Activated CD8-positive, alpha-beta T cell treated with anti-CD3 and anti-CD28 coated beads for 36 hours (primary cell): ENCODE measurements around the gene ERC2. TPM values are rescaled to one million over a fixed set of nuclear protein-coding genes. Genes with fewer than 3 reads are reported as not detected.

ENCODE experiments used
- ATAC-seq: fragments of 200-7000 bp; cut with Tn5 transposase; one replicate; pipeline ENCODE4 v1.10.0; 2021; ENCODE audit warnings: mild to moderate bottlenecking, moderate library complexity
- CTCF ChIA-PET: fragments of 350-600 bp; sonication (Branson Sonifier 250); formaldehyde crosslinking; loops from one replicate; lab custom pipeline; 2021; ENCODE audit warnings: antibody characterized with exemption; lab: Charles Lee
- POLR2A ChIA-PET: fragments of 350-600 bp; sonication (Branson Sonifier 250); formaldehyde crosslinking; loops from one replicate; lab custom pipeline; 2021; ENCODE audit warnings: antibody characterized with exemption; lab: Charles Lee
- DNase-seq: peaks from one replicate; pipeline ENCODE4 v3.0.0-alpha.2; 2020
- H3K27ac Mint-ChIP-seq: one replicate; pipeline ENCODE4 v1.8.0; 2021; ENCODE audit warnings: mild to moderate bottlenecking, mixed read lengths
- H3K27me3 Mint-ChIP-seq: one replicate; pipeline ENCODE4 v1.8.0; 2021; ENCODE audit warnings: mixed read lengths
- H3K36me3 Mint-ChIP-seq: one replicate; pipeline ENCODE4 v1.8.0; 2021; ENCODE audit warnings: low read depth, mixed read lengths
- H3K4me1 Mint-ChIP-seq: one replicate; pipeline ENCODE4 v1.8.0; 2021; ENCODE audit warnings: low read depth, mixed read lengths
- H3K4me3 Mint-ChIP-seq: one replicate; pipeline ENCODE4 v1.8.0; 2021; ENCODE audit warnings: mild to moderate bottlenecking, moderate library complexity, mixed read lengths
- H3K9me3 Mint-ChIP-seq: one replicate; pipeline ENCODE4 v1.8.0; 2021; ENCODE audit warnings: mixed read lengths
- CTCF ChIP-seq: fragments of 200-600 bp; IDR thresholded peaks from one replicate; pipeline ENCODE4 v1.8.0; 2022; ENCODE audit warnings: antibody characterized with exemption, mild to moderate bottlenecking
- intact Hi-C: fragments of 100-400 bp; cut with micrococcal nuclease; formaldehyde crosslinking; loops from one replicate; pipeline ENCODE4 v1.10.0; 2022
- total RNA-seq, 2 experiments: library from RNA; stranded (reverse); gene quantifications; one replicate each; pipeline ENCODE4 v1.2.3, GENCODE V29; 2021

ERC2 gene
- total RNA-seq, 2 experiments from 2014 or later: 0.18 to 0.52 TPM

GRCh38 chr3:56183529-56183928, 284.7 kb downstream of the ERC2 start:
- DNase-seq: no peak
- no peak for ATAC-seq
- no peaks in the 10 kb centered on the region for H3K36me3 Mint-ChIP-seq
- no peaks in the 10 kb centered on the region for H3K9me3 Mint-ChIP-seq
- POLR2A ChIA-PET: no interaction called here
- H3K27ac Mint-ChIP-seq: no peak overlapping the region
- no peak for TF ChIP-seq CTCF
- intact Hi-C loops: no loop called here
- CTCF ChIA-PET: no interaction called here
- H3K4me3 Mint-ChIP-seq: no peak overlapping the region
- no peaks in the 10 kb centered on the region for H3K4me1 Mint-ChIP-seq
- peaks cover 1% of the 10 kb centered on the region for H3K27me3 Mint-ChIP-seq

- POLR2A ChIA-PET: no interaction called here
- TF ChIP-seq CTCF: no peak
- no peaks in the 10 kb centered on the region for H3K4me1 Mint-ChIP-seq
- no peaks in the 10 kb centered on the region for H3K36me3 Mint-ChIP-seq
- no peaks in the 10 kb centered on the region for H3K9me3 Mint-ChIP-seq
- no peak for DNase-seq
- no peak overlapping the region for H3K27ac Mint-ChIP-seq
- CTCF ChIA-PET: no interaction called here
- no peak overlapping the region for H3K4me3 Mint-ChIP-seq
- no peak for ATAC-seq
- intact Hi-C loops: no loop called here
- H3K27me3 Mint-ChIP-seq: no peaks in the 10 kb centered on the region
Observed at GRCh38 chr3:56180433-56180832, 287.8 kb downstream of the ERC2 start.

GRCh38 chr3:56173601-56174000, 294.7 kb downstream of the ERC2 start:
- no peak for ATAC-seq
- H3K27me3 Mint-ChIP-seq: peaks cover 5% of the 10 kb centered on the region
- intact Hi-C loops: no loop called here

GRCh38 chr3:56164436-56164835, 303.8 kb downstream of the ERC2 start:
- peaks cover 9% of the 10 kb centered on the region for H3K9me3 Mint-ChIP-seq
- ChIA-PET POLR2A (no interaction called here), CTCF (interaction anchor here (1.1 kb wide), 1 partner anchor 87 kb away, joined by 3 read pairs; no protein-coding TSS in a partner anchor)
- DNase-seq: no peak
- no peaks in the 10 kb centered on the region for H3K36me3 Mint-ChIP-seq
- no peak overlapping the region for H3K4me3 Mint-ChIP-seq
- no peak for TF ChIP-seq CTCF
- no peaks in the 10 kb centered on the region for H3K4me1 Mint-ChIP-seq
- no peak for ATAC-seq
- intact Hi-C loops: no loop called here
- no peak overlapping the region for H3K27ac Mint-ChIP-seq
- H3K27me3 Mint-ChIP-seq: peaks cover 4% of the 10 kb centered on the region

More at GRCh38 chr3:56173601-56174000, 294.7 kb downstream of the ERC2 start:
- Mint-ChIP-seq H3K36me3 (no peaks in the 10 kb centered on the region), H3K27ac (no peak overlapping the region), H3K4me3 (no peak overlapping the region), H3K9me3 (no peaks in the 10 kb centered on the region), H3K4me1 (no peaks in the 10 kb centered on the region)
- POLR2A ChIA-PET: no interaction called here
- CTCF ChIA-PET: interaction anchor here (0.6 kb wide), 1 partner anchor 221 kb away, joined by 3 read pairs; no protein-coding TSS in a partner anchor
- TF ChIP-seq CTCF: no peak
- no peak for DNase-seq

GRCh38 chr3:56157693-56158362, 310.4 kb downstream of the ERC2 start:
- Mint-ChIP-seq H3K27me3 (no peaks in the 10 kb centered on the region), H3K27ac (no peak overlapping the region), H3K9me3 (peaks cover 9% of the 10 kb centered on the region), H3K36me3 (no peaks in the 10 kb centered on the region), H3K4me3 (no peak overlapping the region), H3K4me1 (no peaks in the 10 kb centered on the region)
- ChIA-PET POLR2A (no interaction called here), CTCF (no interaction called here)
- intact Hi-C loops: no loop called here
- no peak for TF ChIP-seq CTCF
- ATAC-seq (no peak), DNase-seq (no peak)
